D721Med (cell line): ENCODE data around the gene NPTN.
A peak's percentile ranks its signal among the peaks of the same experiment; 100 is the strongest.

Source experiments
- DNase-seq: peaks from one replicate; pipeline ENCODE4 v3.0.0; 2011; ENCODE audit warnings: low spot score; ENCODE audit not compliant: insufficient read length
- FAIRE-seq: peaks from 2 replicates; lab custom pipeline; 2011; peaks lifted over from hg19 to GRCh38; lab: Jason Lieb, UNC
- CTCF ChIP-seq: IDR thresholded peaks from 2 replicates; pipeline ENCODE4 v1.5.1; 2012; ENCODE audit warnings: mild to moderate bottlenecking, control low read depth; ENCODE audit not compliant: insufficient read depth; ENCODE audit errors: missing control alignments

NPTN gene

DNA sequence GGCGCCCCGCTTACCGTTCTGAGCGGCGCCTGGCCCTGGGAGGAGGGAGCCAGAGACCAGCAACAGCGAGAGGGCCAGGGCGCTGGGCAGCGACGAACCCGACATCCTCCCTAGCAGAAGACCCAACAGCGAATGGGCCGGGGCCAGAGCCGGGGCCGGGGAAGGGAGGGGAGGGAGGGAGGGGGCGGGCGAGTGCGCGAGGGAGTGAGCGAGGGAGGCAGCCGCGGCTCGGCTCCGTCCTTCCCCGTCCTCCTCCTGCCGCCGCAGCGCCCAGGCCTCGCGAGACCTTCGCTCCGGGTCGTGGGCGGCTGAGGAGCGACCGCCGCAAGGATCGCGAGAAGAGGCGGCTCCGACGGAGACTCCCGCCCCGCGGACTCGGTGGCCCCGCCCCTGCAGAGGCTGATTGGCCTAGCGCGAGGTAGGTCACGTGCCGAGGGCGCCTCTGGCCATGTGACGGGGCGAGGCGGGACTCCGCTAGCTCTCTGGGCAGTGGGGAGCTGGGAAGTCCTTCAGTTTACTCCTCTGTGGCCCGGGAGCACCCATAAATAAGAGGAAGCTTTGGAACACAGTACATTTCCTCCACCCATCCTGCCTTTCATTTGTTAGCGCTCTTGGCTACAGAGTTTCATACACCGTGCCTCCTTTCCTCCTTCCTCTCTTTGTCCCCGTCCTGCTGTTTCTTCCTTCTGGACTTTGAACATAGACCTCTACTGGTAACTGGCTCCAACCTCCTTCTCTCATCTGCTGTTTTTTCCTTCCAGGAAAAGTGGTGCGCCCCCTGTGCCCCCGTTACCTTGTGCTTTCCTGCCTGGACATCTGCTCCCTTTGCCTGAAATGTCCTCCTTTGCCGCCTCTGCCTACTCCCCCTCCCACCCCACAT is at the start of gene NPTN:
NPTN (minus strand) TSS at position 279 of the 880 bp plus-strand sequence; CDS start at position 105, 174 bp downstream.
- FAIRE-seq: no peak

DNA sequence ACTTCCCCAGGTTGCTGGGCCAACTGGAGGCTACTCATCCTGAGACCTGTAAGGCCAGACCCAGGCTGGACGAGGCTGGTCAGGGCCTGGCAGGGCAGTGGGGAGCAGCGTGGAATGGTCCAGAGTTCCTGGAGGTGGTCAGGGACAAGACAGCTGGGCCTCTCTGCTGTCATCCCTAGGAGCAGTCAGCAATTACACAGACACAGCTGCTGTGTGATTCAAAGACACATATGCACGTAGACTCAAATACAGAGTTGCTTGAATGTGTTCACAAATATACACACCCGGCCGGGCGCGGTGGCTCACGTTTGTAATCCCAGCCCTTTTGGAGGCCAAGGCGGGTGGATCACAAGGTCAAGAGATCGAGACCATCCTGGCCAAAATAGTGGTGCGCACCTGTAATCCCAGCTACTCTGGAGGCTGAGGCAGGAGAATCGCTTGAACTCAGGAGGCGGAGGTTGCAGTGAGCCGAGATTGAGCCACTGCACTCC is 49.5 kb upstream of the NPTN start:
- DNase-seq (no peak), FAIRE-seq (no peak)
- no peak for TF ChIP-seq CTCF

More for the DNA sequence above, at the start of gene NPTN:
- no peak for TF ChIP-seq CTCF
- DNase-seq: peak; percentile 77

- DNase-seq (no peak), FAIRE-seq (no peak)
- no peak for TF ChIP-seq CTCF
Measured at GRCh38 chr15:73681856-73682599, 48.8 kb upstream of the NPTN start.

DNA sequence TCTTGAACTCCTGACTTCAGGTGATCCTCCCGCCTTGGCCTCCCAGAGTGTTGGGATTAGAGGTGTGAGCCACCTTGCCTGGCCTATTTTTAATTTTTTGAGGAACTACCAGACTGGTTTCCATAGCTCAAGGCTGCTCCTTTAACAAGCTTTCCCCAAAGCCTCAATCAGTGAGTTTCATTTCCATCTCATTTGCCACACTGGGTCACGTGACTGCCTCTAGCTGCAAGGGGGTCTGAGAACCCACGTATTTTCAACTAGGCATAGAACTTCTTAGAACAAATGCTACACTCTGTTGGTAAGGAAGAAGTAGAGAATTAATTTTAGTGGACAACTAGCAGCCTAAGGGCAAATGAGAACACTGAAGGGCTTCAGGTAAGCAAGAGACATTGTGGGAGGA is 47.9 kb upstream of the NPTN start:
- DNase-seq (no peak), FAIRE-seq (no peak)
- no peak for TF ChIP-seq CTCF

- FAIRE-seq (no peak), DNase-seq (no peak)
- no peak for TF ChIP-seq CTCF
Measured at GRCh38 chr15:73680549-73680948, 47.4 kb upstream of the NPTN start.

GRCh38 chr15:73679964-73680363 is 46.8 kb upstream of the NPTN start:
- DNase-seq: no peak
- TF ChIP-seq CTCF: no peak

More at GRCh38 chr15:73679964-73680363, 46.8 kb upstream of the NPTN start:
- FAIRE-seq: no peak
